NCI-H2171 treated with DMSO at 0.1 percent for 48 hours (cell line): ENCODE data around the gene CFAP20.
"Not testable (repeated sequence)": the region's sequence is repeated elsewhere in the genome, so short reads cannot be mapped to it uniquely, and the experiment has no call there.

Experiments used
- DNase-seq: peaks from one replicate; lab custom pipeline; 2025; lab: John Stamatoyannopoulos, UW

The CFAP20 gene

DNA sequence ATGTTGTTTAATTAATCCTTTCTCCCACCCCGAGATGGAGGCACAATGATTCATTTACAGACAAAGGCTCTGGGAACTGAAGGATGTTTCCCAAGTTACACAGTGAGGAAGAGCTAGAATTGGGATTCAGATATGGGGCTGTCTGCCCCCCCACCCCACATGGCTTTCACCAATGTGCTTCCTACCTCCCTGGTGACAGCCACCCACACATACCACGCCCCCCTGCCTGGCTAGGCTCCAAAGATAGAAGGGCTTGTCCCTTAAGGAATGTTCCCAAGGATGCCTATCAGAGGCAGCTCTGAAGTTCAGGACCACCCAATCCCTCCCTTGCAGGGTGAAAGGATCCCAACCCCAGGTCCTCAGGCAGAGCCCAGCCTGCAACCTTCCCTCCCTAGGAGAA lies 32.9 kb downstream of the CFAP20 start:
- DNase-seq, result no peak

DNA sequence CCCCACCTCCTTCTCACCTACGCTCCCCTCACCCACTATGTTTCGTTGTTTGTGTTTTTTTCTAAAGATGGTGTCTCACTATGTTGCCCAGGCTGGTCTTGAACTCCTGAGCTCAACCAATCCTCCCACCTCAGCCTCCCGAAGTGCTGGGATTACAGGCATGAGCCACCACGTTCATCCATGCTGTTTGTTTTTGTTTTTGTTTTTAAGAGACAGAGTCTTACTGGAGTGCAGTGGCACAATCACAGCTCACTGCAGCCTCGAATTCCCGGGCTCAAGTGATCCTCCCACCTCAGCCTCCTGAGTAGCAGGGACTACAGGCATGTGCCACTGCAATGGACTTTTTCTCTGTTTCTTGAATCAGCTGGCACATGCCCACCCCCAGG lies 33.6 kb downstream of the CFAP20 start:
- not testable (repeated sequence) for DNase-seq

DNA sequence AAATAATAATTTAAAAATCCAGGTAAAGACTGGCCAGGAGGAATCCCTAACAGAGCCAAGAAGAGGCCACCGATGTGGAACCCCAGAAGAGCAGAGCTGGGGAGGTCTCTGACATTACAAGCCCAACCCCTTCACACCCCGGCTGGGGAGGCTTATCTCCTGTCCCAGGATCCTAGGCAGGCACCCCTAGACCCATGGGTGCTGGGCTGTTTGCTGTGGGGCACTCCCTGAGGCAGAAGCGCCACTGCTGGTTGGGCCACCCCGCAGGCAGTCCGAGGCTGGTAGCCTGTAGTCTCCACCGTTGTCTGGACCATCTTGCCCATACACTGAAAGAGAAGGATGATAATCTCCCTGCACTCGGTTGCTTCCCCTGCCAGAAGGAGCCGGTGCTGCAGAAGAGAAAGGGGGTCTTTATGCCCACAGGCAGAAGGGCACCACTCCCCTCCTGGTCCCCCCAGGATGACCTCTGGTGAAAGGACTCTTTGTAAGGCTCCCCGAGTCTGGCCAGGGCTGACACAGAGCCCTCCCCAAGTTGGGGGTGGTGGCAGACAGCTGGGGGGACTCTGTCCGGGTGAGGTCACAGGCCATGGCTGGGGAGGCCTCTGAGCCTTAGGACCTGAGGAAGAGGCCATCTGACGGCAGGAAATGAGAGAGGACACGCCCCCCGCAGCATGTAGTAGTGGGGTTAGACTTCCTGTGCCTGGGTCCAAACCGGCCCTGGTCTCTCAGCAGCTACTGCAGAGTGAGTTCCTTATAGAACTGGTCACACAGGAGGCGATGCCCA lies 34.2 kb downstream of the CFAP20 start:
- no peak for DNase-seq

DNA sequence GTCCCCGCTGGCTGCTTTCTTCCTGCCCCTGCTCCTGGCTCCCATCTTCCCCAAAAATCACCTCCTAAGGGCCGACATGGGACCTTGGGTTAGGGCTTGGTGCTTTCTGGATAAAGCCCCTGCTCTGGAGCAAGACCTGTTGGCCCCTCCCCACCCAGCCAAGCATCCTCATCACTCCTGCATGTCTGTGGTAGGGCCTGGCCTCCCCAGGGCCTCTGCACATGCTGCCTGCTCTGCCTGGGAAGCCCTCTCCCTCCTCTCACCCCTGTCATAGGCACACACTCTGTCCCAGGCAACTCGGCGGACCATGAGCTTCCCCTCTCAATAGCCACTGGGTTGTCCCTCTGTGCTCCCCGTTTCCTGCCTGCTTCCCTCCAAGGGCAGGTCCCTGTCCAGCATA lies 35.2 kb downstream of the CFAP20 start:
- DNase-seq, result no peak

DNA sequence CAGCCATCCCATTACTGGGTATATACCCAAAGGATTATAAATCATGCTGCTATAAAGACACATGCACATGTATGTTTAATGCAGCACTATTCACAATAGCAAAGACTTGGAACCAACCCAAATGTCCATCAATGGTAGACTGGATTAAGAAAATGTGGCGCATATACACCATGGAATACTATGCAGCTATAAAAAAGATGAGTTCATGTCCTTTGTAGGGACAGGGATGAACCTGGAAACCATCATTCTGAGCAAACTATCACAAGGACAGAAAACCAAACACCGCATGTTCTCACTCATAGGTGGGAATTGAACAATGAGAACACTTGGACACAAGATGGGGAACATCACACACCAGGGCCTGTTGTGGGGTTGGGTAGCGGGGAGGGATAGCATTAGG lies 38.8 kb downstream of the CFAP20 start:
- not testable (repeated sequence) for DNase-seq

DNA sequence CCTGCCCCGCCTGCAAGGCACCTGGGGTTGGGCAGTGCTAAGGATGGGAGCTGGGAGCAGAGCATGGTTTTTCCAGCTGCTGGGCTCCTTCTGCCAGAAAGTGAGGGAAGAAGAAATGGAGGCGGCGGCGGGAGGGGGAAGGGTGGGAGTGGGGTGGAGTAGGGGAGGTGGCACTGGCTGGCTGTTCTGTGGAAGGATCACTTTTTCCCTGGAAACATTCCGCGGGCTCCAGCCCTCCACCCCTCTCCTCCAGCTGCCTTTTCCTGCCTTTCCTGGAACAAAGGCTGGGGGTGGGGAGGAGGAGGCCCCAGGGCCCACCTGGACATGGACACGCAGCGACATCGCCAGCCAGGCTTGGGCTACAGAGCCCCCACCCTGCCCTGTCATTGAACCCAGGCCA lies 41.1 kb downstream of the CFAP20 start:
- no peak for DNase-seq

DNA sequence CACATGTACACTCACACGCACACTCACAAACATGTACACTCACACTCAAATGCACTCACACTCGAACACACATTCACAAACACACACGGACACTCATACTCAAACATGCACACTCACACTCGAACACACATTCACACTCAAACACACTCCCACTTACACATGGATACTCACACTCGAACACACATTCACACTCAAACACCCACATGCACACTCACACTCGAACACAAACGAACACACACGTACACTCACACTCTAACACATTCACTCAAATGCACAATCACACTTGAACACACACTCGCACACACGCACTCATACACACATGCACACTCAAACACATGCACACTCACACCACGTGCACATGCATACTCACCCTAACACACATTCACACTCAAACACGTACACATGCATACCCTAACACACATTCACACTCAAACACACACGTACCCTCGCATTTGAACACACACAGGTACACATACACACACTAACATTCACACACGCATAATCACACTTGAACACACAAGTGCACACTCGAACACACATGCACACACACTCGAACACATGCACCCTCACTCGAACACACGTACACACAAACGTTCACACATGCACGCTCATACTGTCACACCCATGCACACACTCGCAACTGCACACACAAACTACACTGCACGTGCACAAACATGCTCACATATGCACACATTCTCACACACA lies 41.8 kb downstream of the CFAP20 start:
- no peak for DNase-seq

DNA sequence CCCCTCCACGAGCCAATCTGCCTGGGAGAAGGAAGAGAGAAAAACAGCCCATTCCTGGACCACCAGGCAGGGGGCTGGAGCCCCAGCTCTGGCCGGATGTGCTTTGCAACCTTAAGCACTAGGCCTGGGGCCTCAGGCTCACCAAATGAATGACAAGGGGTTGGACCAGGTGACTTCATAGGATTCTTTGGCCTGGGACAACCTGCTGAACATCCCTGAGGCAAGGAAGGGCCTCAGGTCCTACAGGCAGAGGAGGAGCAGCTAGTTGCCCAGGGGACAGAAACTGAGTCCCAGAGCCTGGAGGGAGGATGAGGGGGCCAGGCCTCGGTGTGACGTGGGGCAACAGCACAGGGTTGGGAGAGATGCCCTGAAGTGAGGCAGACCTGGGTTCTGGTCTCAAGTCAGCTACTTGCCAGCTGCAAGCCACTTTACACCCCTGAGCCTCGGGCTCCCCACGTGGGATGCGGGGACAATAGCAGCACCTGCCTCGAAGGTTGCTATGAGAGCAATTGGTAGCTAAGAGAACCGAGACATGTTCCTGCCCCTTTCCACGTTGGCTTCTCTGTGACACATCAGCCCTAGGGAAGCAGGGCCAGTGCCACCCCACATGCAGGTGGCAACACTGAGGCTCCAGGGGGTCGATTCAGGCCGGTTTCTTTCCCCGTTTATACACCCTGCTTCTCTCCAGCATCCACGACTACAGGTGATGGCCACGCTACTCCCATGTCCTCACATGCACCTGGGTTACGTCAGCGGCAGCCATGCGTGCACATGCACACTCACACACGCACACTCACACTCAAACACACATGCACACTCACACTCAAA lies 42.6 kb downstream of the CFAP20 start:
- DNase-seq, result no peak

DNA sequence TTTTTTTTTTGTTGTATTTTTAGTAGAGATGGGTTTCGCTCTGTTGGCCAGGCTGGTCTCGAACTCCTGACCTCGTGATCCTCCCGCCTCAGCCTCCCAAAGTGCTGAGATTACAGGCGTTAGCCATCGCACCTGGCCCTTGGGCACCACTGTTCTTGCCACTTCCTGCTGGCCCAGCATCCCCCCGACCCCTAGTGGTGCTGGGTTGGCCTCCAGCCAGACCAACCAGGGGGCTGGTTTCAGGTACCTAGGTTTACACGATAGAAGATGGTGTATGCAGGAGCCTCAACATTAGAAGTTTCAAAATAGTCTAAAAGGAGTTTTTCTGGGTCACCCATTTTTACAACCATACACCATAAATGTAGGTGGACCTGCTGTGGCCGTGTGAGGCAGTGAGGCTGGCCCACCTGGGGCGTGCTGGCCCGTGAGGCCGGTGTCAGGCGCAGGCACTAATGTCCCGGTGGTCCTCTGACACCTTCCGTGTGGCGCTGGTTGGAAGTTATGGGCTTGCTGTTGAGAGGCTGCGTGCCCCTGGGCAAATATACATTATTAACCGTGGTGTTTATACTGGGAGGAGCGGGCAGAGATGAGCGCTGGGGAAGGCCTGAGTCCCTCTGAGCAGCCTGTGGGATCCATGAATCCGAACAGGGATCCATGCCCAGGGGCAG lies 43.5 kb downstream of the CFAP20 start:
- no peak for DNase-seq

DNA sequence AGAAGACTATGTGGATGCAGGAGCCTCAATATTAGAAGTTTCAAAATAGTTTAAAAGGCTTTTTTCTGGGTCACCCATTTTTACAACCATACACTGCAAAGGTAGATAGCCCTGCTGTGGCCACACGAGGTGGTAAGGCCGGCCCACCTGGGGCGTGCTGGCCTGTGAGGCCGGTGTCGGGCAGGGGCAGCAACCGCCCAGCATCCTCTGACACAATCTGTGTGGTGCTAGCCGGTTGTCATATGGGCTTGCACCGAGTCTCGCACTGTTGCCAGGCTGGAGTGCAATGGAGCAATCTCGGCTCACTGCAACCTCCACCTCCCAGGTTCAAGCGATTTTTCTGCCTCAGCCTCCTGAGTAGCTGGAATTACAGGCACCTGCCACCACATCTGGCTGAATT lies 44.0 kb downstream of the CFAP20 start:
- DNase-seq, result no peak

DNA sequence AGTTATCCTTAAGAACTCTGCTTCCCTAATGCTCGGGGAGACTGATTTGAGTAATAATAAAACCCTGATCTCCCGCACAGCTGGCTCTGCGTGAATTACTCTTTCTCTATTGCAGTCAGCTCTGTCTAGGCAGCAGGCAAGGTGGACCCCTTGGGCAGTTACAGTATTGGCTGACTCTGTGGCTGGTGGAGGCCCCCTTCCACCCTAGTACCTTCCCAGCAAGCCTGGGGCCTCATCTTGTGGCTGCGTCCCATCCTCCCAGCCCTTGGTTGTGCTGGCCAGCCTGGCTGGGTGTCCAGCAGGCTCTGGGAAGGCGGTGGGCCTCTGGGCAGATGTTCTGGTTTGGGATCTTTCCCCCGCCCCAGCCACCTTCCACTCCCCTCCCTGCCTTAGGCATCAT lies 44.5 kb downstream of the CFAP20 start:
- no peak for DNase-seq

DNA sequence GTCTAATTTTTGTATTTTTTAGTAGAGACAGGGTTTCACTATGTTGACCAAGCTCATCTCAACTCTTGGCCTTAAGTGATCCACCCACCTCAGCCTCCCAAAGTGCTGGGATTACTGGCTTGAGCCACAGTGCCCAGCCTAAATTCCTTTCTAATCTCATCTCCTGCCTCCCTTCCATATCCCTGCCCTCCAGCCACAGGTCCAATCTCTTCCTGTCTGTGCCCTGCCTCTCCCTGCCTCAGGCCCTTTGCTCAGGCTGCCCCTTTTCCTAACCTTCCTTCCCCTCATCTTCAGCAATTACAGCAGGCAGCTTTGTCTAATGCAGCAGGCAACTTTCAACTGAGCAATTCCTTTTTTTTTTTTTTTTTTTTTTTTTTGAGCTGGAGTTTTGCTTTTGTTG lies 46.8 kb downstream of the CFAP20 start:
- DNase-seq, result no peak

DNA sequence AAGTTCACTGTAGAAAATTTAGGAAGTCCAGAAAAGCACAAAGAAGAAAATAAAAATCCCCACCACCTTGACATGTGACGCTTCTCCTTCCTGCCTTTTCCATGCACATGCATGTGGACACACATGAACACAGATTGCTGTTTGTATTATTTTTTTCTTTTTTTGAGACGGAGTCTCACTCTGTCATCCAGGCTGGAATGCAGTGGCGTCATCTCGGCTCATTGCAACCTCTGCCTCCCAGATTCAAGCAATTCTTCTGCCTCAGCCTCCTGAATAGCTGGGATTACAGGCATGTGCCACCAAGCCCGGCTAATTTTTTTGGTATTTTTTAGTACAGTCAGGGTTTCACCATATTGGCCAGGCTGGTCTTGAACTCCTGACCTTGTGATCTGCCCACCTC lies 48.5 kb downstream of the CFAP20 start:
- DNase-seq, result not testable (repeated sequence)

DNA sequence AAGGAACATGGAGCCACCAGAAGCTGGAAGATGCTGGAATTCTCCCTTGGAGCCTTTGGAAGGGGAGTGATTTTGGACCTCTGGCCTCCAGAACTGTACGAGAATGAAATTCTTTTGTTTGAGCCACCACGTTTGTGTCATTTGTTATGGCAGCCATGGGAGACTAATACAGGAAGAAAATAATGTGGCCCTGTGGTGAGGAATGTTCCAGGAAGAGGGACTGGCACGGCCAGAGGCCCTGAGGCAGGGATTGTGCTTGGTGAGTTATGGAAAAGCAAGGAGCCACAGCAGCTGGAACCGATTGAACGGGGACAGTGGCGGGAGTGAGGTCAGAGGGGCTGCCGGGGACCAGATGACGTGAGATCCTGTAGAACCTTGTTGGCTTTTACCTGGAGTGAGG lies 51.4 kb downstream of the CFAP20 start:
- no peak for DNase-seq

DNA sequence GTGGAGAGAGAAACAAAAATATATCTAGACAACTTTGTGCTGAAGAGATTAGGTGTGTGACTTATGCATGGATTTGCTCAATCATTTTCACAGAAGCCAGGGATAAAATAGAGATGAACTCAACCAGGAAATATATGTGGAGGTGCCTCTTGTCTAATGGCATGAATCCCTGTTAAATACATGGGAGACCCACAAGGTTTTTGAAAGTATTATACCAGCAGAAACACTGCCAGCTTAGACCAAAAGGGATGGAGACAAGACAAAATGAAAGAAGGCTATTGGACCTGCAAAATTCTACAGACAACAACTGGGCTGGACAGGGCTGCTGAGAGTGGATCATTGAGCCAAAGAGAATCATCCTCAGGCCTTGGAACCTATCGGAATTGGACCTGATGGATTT lies 52.7 kb downstream of the CFAP20 start:
- DNase-seq, result no peak

DNA sequence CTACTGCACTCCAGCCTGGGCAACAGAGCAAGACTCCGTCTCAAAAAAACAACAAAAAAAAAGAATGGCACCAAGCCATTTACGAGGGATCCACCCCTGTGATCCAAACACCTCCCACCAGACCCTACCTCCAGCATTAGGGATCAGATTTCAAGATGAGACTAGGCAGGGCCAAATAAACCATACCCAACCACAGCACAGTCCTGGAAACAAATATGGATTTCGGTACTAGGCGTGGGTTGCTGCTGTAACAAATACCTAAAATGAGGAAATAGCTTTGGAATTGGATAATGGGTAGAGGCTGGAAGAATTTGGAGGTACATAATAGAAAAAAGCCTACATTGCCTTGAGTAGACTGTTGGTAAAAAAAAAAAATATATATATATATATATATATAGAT lies 54.5 kb downstream of the CFAP20 start:
- DNase-seq, result no peak

DNA sequence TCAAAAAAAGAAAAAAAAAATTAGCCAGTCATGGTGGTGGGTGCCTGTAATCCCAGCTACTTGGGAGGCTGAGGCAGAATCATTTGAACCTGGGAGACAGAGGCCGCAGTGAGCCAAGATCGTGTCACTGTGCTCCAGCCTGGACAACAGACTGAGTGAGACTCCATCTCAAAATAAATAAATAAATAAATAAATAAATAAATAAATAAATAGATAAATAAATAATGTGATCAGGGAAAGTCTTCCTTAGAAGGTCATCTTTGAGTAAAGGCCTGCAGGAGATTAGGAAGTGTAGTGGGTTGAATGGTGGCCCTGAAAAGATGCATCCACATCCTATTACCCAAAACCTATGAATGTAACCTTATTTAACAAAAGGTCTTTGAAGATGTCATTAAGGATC lies 56.1 kb downstream of the CFAP20 start:
- not testable (repeated sequence) for DNase-seq

DNA sequence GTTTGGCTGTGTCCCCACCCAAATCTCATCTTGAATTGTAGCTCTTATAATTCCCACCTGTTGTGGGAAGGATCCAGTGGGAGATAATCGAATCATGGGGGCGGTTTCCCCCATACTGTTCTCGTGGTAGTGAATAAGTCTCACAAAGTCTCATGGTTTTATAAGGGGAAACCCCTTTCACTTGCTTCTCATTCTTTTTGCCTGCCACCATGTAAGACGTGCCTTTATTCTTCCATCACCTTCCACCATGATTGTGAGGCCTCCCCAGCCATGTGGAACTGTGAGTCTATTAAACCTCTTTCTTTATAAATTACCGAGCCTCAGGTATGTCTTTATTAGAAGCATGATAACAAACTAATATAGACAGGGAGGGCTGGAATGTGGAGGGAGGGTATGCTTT lies 57.0 kb downstream of the CFAP20 start:
- not testable (repeated sequence) for DNase-seq

DNA sequence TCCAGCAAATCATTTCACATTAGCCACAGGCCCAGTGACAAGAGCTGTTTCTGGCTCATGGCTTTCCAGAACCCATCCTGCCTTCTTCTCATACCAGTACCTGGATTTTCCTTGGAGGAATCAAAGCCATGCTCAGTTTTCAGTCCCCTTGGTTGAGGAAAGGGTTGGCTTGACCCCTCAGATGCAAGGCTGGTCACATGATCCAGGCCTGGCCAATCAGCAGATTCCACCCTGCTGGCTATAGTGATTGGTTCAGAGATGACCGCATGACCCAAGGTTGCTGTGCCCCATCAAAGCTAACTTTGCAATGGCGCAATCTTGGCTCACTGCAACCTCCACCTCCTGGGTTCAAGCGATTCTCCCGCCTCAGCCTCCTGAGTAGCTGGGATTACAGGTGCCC lies 58.6 kb downstream of the CFAP20 start:
- DNase-seq, result no peak
